Activated CD8-positive, alpha-beta memory T cell treated with anti-CD3 and anti-CD28 coated beads, Interleukin-2, amount 50 U/mL, for 1 hour (primary cell): Measurements from ENCODE around the gene TEX29.

ENCODE experiments used
- DNase-seq: peaks from one replicate; pipeline ENCODE4 v3.0.0-alpha.2; 2020; ENCODE audit errors: extremely low read depth

Gene TEX29

GRCh38 chr13:111291908-111292307 is 28.5 kb upstream of the TEX29 start:
- DNase-seq, result no peak

GRCh38 chr13:111292710-111293485 is 27.5 kb upstream of the TEX29 start:
- DNase-seq, result no peak

GRCh38 chr13:111295886-111296285 is 24.6 kb upstream of the TEX29 start:
- DNase-seq, result no peak

- no peak for DNase-seq
Observed at GRCh38 chr13:111296417-111296816, 24.0 kb upstream of the TEX29 start.

GRCh38 chr13:111298214-111298975 is 22.0 kb upstream of the TEX29 start:
- DNase-seq, result no peak

GRCh38 chr13:111302045-111302726 is 18.3 kb upstream of the TEX29 start:
- no peak for DNase-seq

- no peak for DNase-seq
Observed at GRCh38 chr13:111303559-111303958, 16.9 kb upstream of the TEX29 start.

GRCh38 chr13:111304041-111304544 is 16.3 kb upstream of the TEX29 start:
- DNase-seq, result no peak

- DNase-seq, result no peak
Observed at GRCh38 chr13:111304603-111305289, 15.7 kb upstream of the TEX29 start.

- no peak for DNase-seq
Observed at GRCh38 chr13:111312944-111313590, 7.4 kb upstream of the TEX29 start.

GRCh38 chr13:111313911-111314425 is 6.5 kb upstream of the TEX29 start:
- no peak for DNase-seq

- no peak for DNase-seq
Observed at GRCh38 chr13:111314852-111315251, 5.6 kb upstream of the TEX29 start.

GRCh38 chr13:111315347-111315995 is 5.0 kb upstream of the TEX29 start:
- DNase-seq, result no peak

GRCh38 chr13:111316161-111316730 is 4.2 kb upstream of the TEX29 start:
- DNase-seq, result no peak

GRCh38 chr13:111317042-111317550 is 3.3 kb upstream of the TEX29 start:
- DNase-seq, result no peak

- no peak for DNase-seq
Observed at GRCh38 chr13:111317571-111318345, 2.7 kb upstream of the TEX29 start.

- DNase-seq, result no peak
Observed at GRCh38 chr13:111318386-111318785, 2.1 kb upstream of the TEX29 start.

- DNase-seq, result no peak
Observed at GRCh38 chr13:111319521-111319920, 921 bp upstream of the TEX29 start.
